HTERT RPE-1 (cell line): ENCODE measurements around the gene MPPED2.

ENCODE experiments used
- in situ Hi-C: fragments of 300-500 bp; cut with MboI; formaldehyde crosslinking; loops from 4 replicates; pipeline ENCODE4 v1.14.3; 2020; ENCODE audit warnings: low sequenced_read_pairs

The MPPED2 gene

DNA sequence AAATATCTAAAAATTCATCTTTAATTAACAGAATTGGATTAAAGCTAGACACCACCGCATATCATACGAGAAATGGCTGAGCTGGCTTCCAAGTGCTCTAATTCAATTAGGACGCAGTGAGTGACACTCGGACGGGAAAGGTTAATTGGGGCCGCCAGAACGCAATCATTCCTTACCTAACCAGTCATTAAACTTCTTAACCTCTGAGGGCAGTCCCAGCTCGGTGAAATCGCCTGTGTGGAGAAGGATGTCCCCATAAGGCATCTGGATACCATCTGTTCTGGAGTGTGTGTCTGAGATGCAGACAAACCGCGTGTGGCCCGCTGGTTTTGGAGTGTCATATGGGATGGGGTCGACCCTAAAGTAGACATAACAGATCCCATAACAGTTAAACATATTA, 50.3 kb downstream of the MPPED2 start:
- in situ Hi-C loops = no loop called here

DNA sequence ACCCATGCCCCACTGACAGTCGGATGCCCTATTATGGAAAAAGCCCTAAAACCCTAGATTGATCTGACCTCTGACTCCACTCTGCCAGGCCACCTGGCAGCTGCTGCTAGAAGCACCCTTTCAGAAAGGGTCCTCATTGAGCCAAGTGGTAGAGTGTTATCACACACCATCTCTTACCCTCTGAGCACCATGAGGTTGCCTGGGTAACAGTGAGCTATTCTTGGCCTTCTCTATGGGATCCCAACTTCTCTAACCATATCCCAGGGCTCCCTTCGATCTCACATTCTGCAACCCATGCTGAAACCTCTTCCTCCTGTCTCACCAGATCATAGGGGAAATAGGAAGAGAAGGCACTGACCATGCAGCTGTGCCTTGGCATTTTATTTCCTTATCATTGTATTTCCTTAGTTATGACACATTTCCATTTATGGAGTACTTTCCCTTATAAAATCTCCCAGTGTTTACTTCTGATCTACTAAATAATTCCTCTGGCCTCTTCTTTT, 52.7 kb downstream of the MPPED2 start:
- in situ Hi-C loops = no loop called here

- in situ Hi-C loops = no loop called here
These were observed 58.6 kb downstream of the MPPED2 start for GRCh38 chr11:30527566-30527965.

DNA sequence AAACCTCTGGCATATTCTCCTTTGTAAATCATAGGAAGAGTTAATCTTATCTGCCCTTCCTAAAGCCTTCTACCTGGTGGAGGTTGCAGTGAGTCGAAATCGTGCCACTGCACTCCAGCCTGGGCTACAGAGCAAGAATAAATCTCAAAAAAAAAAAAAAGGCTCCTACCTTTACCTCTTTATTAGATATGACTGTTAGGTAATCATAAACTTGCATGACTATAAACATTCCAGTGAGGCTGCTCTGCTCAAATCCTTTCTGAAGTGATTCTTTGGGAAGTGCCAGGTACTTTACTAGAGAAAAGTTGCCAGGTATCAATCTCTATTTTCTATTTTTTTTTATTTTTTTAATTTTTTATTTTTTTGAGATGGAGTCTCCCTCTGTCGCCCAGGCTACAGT, 59.6 kb downstream of the MPPED2 start:
- in situ Hi-C loops = no loop called here

- in situ Hi-C loops = no loop called here
These were observed 63.5 kb downstream of the MPPED2 start for GRCh38 chr11:30522536-30523243.

- in situ Hi-C loops = no loop called here
These were observed 64.7 kb downstream of the MPPED2 start for GRCh38 chr11:30521297-30522071.

GRCh38 chr11:30513087-30513486, 73.1 kb downstream of the MPPED2 start:
- in situ Hi-C loops = no loop called here

- in situ Hi-C loops = no loop called here
These were observed 74.7 kb downstream of the MPPED2 start for GRCh38 chr11:30511408-30511807.

GRCh38 chr11:30510750-30511149, 75.4 kb downstream of the MPPED2 start:
- in situ Hi-C loops = no loop called here

- in situ Hi-C loops = no loop called here
These were observed 76.8 kb downstream of the MPPED2 start for GRCh38 chr11:30509364-30509763.

DNA sequence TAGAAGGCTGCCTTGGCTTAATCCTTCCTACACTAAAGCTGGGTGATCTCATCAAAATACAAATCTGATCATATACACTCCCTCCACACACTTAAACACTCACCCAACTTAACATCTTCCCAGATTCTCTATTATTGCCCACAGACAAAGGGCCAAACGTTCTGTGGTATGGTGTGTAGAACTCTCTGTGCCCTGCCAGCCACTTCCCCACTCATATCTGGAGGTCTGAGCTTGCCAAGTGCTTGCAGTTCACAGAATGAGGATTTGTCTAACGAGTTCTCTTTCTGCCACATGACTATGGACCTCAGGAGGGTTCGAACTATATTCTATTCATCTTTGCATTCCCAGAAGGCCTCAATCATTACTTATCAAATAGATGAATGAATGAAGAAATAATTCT, 77.6 kb downstream of the MPPED2 start:
- in situ Hi-C loops = no loop called here

GRCh38 chr11:30505603-30506002, 80.5 kb downstream of the MPPED2 start:
- in situ Hi-C loops = no loop called here

GRCh38 chr11:30504468-30504867, 81.7 kb downstream of the MPPED2 start:
- in situ Hi-C loops = no loop called here

DNA sequence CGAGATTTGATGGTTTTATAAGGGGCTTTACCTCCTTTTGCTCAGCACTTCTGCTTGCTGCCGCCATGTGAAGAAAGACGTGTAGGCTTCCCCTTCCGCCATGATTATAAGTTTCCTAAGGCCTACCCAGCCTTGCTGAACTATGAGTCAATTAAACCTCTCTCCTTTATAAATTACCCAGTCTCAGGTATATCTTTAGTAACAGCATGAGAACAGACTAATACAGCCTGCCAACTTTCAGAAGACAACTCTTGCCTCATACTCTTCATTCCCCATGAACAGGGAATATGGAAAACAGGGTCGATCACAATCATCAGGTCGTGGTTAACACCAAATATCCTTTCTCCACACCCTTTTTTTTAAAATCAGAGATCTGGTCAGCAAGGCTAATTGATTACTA, 83.0 kb downstream of the MPPED2 start:
- in situ Hi-C loops = no loop called here

DNA sequence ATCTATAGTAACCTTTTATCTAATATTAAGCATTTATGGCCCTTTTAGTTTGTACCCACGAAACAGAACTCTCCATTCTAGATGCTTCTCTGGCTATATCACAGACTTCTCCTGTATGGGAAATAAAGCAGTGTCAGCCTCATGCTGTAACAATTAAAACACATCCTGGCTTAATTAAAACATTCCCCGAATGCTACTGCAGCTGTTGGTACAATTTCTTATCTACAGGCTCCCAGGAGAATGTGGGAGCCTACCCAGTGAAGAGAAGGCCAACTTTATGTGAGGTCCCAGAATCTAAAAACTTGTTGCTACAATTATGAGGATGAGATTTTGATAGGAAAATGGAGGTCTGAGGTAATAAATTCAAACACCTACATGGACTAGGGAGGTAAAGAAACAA, 83.8 kb downstream of the MPPED2 start:
- in situ Hi-C loops = no loop called here

DNA sequence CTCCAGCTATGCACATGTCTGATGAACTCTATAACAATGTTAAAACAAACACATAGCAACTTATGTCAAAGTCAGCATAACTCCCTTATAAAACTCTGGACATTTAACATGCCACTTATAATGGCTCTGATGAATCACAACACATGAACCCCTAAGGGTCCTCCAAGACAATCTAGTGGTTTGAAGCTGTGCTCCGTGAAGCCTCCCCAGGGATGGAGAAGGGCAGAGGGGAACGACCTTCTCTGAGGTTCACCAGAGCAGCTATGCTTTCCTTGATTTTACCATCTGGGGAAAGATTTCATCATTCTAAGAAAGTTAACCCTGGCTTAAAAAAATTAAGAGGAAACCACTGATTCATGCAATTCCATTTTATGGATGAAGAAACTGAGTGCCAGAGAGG, 84.4 kb downstream of the MPPED2 start:
- in situ Hi-C loops = no loop called here

DNA sequence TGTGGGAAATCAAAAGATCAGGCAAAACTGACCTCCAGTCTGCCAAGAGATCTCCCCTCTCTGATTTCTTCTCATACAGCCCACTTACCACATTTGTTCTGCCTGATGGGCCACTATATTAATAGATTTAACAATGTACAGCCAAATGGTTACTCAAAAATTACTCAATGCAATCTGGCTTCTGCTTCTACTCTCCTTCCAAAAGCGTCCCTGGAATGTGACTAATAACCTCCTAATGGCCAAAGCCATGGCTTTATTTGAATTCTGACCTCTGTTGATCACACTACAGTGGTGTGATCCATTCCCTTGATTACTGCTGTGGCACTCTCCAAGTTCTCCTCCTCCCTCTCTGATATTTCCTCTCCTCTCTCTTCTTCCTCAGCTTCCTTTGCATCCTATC, 86.2 kb downstream of the MPPED2 start:
- in situ Hi-C loops = no loop called here

- in situ Hi-C loops = no loop called here
These were observed 88.6 kb downstream of the MPPED2 start for GRCh38 chr11:30497600-30497999.

GRCh38 chr11:30496935-30497334, 89.2 kb downstream of the MPPED2 start:
- in situ Hi-C loops = no loop called here

GRCh38 chr11:30495437-30495836, 90.7 kb downstream of the MPPED2 start:
- in situ Hi-C loops = no loop called here

GRCh38 chr11:30489511-30489910, 96.6 kb downstream of the MPPED2 start:
- in situ Hi-C loops = no loop called here

DNA sequence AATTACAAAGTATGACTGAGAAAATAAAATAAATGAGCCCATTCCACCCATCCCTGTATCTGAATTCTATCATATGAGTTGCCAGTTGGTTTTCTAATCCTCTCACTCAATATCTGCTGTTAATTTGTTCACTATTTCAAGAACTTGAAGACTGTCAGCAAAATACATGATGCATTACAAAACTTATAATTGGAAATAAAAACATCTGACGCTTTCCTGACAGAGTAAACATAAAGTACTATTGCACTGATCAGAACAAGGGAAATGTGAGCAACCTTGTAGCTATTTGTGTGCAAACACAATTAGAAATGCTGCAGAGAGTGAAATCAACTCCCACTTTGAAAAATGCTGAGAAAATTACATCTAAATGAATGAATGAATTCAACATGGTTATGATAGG, 97.1 kb downstream of the MPPED2 start:
- in situ Hi-C loops = no loop called here
